GM12891 (cell line): ENCODE results near the gene ZNF638.

Experiments
- POLR2A ChIP-seq: IDR thresholded peaks from 2 replicates; pipeline ENCODE4 v1.6.1; 2011; ENCODE audit warnings: low read depth, low read length, control low read depth
- TAF1 ChIP-seq: IDR thresholded peaks from 2 replicates; pipeline ENCODE4 v1.6.1; 2011; ENCODE audit warnings: low read depth, low read length, control low read depth

GRCh38 chr2:71459084-71459431, 127.5 kb downstream of the ZNF638 start:
- TF ChIP-seq TAF1: no peak
- TF ChIP-seq POLR2A: no peak
